Measurements from ENCODE around the gene HIPK4.

HIPK4 gene

GRCh38 chr19:40388481-40388880, 1.5 kb downstream of the HIPK4 start:
- no peak for TF ChIP-seq POU6F1 (CRISPR knock-in tag; IDR thresholded peaks at IDR 0.05; ENCODE audit: borderline replicate concordance, low read depth)
- no peak for TF ChIP-seq ISL1 (CRISPR knock-in tag; IDR thresholded peaks at IDR 0.05)
- no peak for ATAC-seq

- TF ChIP-seq SNAI2 (CRISPR knock-in tag; IDR thresholded peaks at IDR 0.05): no peak
- TF ChIP-seq ZNF565 (CRISPR knock-in tag; conservative IDR thresholded peaks at IDR 0.05; ENCODE audit: low read depth): no peak
- no peak for TF ChIP-seq PATZ1 (CRISPR knock-in tag; IDR thresholded peaks at IDR 0.05; ENCODE audit: borderline replicate concordance)
- ATAC-seq: no peak
Measured at GRCh38 chr19:40387155-40387554, 2.8 kb downstream of the HIPK4 start.

- TF ChIP-seq RARB (CRISPR knock-in tag; IDR thresholded peaks at IDR 0.05) (no peak), ZNF565 (CRISPR knock-in tag; conservative IDR thresholded peaks at IDR 0.05; ENCODE audit: low read depth) (no peak), POU6F1 (CRISPR knock-in tag; IDR thresholded peaks at IDR 0.05; ENCODE audit: borderline replicate concordance, low read depth) (no peak), PATZ1 (CRISPR knock-in tag; IDR thresholded peaks at IDR 0.05; ENCODE audit: borderline replicate concordance) (no peak), PPARA (CRISPR knock-in tag; IDR thresholded peaks at IDR 0.05; ENCODE audit: borderline replicate concordance) (no peak), GLIS3 (CRISPR knock-in tag; IDR thresholded peaks at IDR 0.05) (no peak), SNAI2 (CRISPR knock-in tag; IDR thresholded peaks at IDR 0.05) (no peak), TSHZ2 (CRISPR knock-in tag; IDR thresholded peaks at IDR 0.05) (no peak), ISL1 (CRISPR knock-in tag; IDR thresholded peaks at IDR 0.05) (no peak), ZNF70 (CRISPR knock-in tag; IDR thresholded peaks at IDR 0.05) (no peak), CSDC2 (CRISPR knock-in tag; IDR thresholded peaks at IDR 0.05) (no peak)
- ATAC-seq: no peak
Measured at GRCh38 chr19:40383668-40384248, 6.2 kb downstream of the HIPK4 start.

GRCh38 chr19:40381321-40381720, 8.7 kb downstream of the HIPK4 start:
- TF ChIP-seq RARB (CRISPR knock-in tag; IDR thresholded peaks at IDR 0.05) (no peak), CSDC2 (CRISPR knock-in tag; IDR thresholded peaks at IDR 0.05) (no peak), POU6F1 (CRISPR knock-in tag; IDR thresholded peaks at IDR 0.05; ENCODE audit: borderline replicate concordance, low read depth) (no peak)
- ATAC-seq: peak; percentile 17; the same call in 1 of the 3 replicates
